Midbrain (tissue), 1 donor: ENCODE data around the gene ARID3A.

Source experiments
- DNase-seq: peaks from one replicate; lab custom pipeline; 2025; lab: John Stamatoyannopoulos, UW

ARID3A gene

GRCh38 chr19:1004803-1005664 lies 79.2 kb downstream of the ARID3A start:
- no peak for DNase-seq

DNA sequence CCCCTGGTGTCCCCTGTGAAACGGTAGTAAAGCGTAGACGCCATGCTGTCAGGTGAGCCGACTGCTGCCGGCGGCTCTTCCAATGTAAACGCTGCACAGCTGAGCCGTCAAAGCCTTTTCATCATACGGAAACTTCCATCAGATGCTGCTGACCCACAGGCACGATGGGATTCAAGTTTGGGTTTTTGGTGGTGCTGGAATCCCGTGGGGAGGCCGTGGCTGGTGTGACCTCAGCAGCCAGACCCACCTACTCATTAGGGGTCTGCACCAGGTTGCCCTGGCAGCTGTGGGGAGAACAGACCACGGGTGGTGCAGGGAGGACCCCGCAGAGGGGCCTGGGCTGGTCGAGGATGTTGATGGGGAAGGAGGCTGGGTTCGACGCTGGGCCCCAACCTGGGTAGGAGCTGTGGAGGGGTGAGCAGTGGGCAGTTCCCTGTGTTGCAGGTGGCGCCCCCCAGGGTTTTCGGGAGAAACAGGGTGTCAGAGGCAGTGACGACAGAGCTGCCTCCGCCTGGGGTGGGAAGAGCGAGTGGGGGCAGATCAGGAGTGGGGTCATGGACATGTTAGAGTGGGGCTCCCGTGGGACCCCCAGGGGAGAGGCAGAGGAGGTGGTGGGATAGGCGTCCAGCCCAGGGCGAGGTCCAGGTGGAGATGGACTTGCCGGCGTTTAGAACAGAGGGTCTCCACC lies 81.0 kb downstream of the ARID3A start:
- DNase-seq, result no peak

GRCh38 chr19:1007399-1008251 lies 81.8 kb downstream of the ARID3A start:
- no peak for DNase-seq

- DNase-seq, result no peak
These were observed 82.6 kb downstream of the ARID3A start for GRCh38 chr19:1008268-1009040.

DNA sequence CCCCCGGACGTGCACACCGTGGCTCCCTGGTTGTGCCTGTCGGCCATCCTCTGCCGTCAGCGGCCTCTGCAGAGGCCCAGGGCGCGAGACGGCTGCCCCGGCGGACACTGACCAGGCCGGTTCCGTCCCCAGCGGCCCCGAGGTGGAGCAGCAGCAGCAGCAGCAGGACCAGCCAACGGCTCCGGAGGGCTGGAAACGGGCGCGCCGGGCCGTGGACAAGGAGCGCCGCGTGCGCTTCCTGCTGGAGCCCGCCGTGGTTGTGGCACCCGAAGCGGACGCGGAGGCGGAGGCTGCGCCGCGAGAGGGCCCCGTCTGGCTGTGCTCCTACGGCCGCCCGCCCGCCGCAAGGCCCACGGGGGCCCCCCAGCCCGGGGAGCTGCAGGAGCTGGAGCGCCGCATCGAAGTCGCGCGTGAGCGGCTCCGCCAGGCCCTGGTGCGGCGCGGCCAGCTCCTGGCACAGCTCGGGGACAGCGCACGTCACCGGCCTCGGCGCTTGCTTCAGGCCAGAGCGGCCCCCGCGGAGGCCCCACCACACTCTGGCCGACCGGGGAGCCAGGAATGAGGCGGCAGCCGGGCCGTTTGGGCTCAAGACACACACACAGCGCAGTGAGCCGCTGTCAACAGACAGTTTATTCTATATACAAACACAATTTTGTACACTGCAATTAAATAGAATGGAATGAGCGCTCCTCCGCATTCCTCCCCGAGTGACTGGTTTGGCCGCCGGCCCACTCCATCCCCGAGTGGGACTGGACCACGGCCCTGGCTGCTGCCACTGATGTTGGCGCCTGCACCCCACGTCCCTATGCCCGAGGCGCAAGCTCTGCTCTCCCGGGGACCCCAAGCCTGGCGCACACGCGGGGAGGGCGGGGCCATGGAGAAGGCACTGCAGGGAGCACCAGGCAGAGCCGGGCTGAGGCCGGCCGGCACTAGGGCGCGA lies 83.5 kb downstream of the ARID3A start:
- DNase-seq, result no peak

- no peak for DNase-seq
These were observed 84.2 kb downstream of the ARID3A start for GRCh38 chr19:1009981-1010538.

DNA sequence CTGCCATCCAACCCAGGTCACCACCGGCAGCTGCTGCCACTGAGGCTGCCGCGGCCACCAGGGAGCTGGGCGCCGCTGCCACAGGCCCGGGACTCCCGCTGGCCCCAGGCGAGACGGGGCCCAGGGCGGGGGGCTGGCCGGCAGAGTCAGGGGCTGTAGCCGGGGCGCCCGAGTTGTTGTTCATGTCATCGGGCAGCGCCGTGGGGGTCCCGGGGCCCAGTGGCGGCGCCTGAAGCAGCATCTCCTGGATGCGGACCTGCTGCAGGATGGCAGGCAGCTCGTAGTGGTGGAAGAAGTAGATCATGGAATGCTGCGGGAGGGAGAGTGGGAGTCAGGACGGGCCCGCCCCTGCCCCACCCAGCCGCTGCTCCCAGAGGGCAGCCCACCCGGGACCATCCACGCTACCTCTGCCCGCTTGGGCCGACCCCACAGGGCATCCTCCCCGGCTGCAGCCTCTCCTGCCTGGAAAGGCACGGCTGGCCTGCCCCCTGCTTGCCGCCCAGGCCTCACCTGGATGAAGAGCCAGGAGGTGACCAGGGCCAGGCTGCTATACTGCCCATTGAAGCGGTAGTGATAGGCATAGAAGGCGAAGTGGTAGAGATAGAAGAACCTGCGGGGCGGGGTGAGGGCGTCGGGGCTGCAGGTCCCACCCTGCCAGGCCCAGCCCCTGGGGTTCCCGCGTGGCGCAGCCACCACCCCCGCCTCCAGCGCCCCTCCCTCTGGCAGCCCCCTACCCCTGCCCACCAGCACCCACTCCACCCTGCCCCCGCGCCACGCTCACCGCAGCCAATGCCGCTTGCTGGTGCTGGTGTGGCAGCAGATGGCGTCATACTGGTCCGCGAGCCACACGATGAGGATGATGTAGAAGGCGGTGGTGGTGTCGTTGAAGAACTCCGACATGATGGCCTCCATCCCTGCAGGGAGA lies 85.0 kb downstream of the ARID3A start:
- DNase-seq, result no peak

DNA sequence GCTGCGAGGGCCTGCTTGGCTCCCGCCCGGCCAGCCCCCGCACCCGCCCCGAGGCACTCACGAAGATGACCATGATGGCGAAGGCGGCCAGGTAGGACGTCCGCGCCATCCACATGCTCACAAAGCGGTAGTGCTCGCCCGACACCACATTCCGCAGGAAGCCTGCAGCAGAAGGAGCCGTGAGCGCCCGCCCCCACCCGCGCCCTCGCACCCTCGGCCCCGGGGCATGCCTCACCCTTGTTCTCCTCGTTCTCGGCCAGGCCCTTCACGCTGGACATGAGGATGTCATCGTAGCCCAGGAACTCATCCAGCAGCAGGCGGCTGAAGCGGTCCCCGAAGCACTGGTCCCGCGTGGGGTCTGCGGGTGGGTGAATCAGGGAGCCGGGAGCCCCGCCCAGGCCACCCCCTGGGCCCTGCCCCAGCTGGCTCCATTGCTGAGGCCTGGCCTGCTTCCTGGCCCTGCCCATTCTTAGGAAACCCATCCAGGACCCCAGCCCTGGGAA lies 86.0 kb downstream of the ARID3A start:
- no peak for DNase-seq

DNA sequence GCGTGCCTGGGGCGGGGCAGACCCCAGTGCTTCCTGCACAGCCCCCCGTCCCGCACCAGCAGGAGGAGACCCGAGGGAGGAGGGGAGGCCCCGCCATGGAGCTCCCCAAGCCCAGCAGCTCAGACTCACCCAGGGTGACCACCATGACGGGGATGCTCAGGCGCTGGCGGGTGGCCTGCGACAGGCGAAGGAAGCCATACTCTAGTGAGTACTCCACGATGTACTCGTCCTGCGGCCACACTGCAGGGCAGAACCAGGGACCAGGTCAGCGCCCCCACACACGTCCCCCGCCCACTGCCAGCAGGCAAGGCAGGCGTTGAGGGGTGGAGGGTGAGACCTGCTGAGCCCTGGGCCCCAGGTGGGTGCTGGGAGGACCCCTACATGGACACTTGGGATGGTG lies 86.5 kb downstream of the ARID3A start:
- DNase-seq, result no peak

DNA sequence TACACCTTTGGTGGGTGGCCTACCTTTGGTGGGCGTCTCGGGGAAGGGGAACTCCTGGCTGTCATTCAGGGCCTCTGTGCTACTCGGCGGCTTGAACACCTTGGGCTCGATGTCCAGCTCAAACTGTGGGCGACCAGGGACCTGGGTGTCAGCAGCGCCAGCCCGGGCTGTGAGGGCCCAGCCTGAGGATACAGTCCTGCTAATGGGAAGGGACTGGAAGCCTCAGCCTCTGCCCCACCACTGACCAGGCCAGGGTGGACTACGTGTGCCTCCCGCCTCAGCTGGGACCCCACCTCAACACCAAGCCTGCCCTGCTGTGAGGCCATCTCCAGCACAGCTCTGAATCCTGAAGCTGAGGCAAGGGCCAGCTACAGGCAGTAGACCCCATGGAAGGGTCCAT lies 87.4 kb downstream of the ARID3A start:
- no peak for DNase-seq

- no peak for DNase-seq
These were observed 88.6 kb downstream of the ARID3A start for GRCh38 chr19:1014161-1015060.

- no peak for DNase-seq
These were observed 89.4 kb downstream of the ARID3A start for GRCh38 chr19:1015061-1015781.

DNA sequence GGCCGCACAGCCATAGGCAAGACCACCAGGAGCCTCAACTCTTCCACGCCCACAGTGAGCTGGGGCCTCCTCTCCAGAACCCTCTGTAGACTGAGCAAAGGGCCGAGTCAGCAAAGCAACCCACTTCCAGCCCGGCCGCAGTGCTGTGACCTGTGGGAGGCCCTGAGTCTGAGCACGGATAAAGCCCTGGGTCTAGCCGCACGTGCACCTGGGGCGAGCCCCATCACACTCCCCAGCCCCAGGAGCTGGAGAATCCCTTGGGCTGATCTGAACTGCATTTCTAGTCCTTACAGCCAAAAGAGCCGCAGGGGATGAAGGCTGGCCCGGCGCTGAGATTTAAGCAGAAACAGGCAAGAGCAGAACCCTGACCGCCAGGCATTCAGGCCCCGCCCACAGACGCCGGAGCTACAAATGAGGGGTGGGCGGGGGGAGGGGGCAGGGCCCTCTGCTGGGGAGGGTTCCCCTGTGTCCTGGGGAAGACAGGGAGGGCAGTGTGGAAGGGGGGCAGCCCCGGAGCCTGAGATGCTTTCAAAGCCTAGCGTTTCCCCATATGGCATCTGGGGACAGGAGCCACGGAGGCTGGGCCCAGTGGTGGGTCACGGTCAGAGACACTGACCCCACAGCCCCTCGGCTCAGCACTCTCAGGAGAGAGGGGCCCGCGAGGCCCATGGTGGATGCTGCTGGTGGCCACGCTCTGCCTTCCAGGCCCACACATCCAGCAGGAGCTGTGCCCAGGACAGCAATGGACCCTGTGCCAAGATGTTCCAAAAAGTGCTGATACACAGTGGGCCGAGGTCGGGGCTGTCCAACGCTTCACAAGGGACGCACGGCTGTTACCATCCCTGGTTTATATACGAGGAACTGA lies 90.2 kb downstream of the ARID3A start:
- no peak for DNase-seq

DNA sequence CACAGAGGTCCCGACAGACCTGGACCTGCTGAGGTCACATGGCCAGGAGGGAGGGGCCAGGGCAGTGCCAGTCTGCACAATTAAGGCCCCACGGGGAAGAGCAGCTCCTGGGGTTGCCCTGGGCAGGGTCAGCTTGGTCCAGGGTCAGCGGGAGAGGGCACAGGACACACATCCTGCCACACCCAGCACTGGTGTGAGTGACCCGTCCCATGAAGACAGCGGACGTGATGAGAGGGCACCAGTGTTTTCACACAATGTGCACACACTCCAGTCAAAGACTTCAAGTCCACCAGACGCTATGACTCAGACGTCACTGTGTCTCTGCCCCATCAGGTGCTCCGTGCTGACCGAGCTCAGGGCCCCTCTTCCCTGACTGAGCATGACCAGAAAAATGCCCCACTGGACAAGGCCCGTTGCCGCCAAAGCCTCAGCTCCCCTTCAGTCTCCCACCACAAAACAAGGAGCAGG lies 90.8 kb downstream of the ARID3A start:
- no peak for DNase-seq

- no peak for DNase-seq
These were observed 91.5 kb downstream of the ARID3A start for GRCh38 chr19:1017115-1017905.
